NCI-H446 treated with DMSO at 0.1 percent for 48 hours (cell line): ENCODE results near the gene CFAP99.
"Not testable (repeated sequence)": the region's sequence is repeated elsewhere in the genome, so short reads cannot be mapped to it uniquely, and the experiment has no call there.

Experiments used
- DNase-seq: peaks from one replicate; lab custom pipeline; 2025; lab: John Stamatoyannopoulos, UW

CFAP99 gene

DNA sequence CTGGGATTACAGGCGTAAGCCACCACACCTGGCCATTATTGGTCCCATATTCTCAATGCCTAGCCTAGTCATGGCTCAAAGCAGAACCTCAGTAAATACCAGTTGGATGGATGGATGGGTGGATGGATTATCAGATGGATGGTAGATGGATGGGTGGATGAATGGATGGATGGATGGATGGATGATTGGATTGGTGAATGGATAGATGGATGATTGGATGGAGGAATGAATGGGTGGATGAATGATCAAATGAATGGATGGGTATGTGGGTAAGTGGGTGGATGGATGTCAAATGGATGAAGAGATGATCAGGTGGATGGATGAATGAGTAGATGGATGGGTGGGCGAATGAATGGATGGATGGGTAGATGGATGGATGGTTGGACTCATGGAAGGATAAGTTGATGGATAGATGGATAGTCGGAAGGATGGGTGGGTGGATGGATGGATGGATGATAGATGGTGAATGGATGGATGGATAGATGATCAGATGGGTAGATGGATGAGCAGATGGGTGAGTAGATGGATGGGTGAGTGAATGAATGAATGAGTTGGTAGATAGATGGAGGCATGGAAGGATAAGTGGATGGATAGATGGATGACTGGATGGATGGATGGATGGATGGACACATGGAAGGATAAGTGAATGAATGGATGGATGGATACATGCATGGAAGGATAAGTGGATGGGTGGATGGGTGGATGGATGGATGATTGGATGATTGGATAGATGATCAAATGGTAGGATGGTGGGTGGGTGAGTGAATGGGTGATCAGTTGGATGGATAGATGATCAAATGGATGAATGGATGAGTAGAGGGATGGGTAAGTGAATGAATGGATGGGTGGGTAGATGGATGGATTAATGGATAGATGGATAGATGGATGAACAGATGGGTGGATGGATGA lies 28.2 kb downstream of the CFAP99 start:
- DNase-seq, result no peak

- no peak for DNase-seq
Measured at GRCh38 chr4:2448589-2448988, 29.8 kb downstream of the CFAP99 start.

DNA sequence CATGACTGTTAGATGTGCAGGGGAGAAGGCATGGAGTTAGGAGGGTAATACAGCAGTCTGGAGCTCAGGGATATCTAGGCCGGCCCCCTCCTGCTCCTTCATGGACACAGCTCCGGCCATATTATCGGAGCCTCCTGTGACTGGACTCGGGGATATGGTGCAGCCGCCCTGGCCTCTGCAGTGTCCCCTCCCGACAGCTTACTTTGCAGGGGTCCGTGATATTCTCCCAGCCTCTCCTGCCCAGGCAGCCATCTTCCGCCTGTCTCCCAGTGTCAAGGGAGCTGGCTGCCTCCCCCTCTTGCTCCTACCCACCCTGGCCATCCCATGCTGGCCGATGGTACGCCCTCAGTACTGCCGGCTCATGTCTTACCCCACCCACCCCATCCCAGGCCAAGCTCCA lies 30.3 kb downstream of the CFAP99 start:
- no peak for DNase-seq

DNA sequence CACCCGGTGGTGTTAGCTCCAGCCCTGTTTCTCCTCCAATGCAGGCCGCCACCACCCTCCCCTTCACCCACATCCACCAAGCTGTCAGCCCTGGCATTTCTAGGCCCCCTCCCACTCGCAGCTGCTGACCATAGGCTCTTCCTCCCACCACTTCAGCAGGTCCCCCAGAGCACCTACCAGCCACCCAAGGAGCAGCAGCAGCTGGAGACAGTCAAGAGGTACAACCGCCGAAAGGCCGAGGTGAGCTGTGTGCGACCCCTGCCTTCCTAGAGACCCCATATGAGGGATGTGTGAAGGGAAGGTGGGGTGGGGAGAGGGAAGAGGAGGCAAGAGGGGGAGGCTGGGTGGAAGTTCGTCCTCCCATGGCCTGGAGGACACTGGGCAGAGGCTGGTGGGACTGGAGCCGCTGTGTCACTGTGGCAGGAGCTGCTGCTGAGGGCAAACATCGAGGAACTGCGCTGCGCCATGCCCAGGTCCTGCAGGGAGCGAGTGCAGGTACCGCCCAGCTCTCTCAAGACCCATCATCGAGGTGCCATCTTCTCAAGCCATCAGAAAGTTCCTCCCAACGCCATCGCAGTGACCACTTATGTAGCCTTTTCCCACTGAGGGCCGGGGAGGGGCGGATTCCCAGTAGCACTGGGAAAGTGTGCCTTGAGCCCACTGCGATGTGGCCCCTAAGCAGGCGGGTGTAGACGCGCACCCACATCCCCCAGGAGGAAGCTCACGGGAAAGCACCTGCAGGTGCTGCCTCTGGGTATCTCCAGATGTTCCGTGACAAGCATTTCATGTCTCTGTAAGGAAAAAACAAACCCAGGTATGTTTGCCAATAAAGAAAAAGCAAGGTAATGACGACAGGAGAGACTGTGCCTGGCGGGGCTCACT lies 31.0 kb downstream of the CFAP99 start:
- DNase-seq, result no peak

DNA sequence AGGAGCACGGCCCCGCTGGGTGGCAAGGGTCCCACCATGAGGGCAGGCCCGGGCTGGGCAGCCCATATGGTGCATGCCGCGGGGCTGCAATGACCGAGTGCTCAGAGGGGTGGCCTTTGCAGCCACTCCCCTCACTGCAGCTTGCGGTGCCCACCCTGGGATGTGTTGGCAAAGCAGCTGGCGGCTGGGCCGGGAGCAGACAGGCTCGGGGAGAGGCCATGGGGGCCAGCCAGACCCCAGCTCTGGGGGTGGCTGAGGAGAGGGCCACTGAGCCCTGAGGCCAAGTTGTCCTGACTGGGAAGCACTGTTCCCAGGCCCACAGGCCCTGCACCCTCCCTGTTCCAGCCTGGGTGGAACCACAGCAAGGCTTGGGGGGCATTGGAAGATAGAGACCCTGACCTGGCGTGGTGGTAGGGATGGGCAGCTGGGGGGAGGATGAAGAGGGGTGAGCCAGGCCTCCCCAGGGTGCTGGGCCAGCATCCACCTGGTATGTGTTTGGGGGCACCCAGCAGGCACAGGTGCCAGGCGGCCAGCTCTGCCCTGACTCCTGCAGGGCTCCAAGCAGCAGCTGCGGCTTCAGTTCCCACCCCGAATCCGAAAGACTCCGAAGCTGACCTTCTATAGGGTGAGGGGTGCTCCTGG lies 31.8 kb downstream of the CFAP99 start:
- DNase-seq, result no peak

GRCh38 chr4:2451036-2451520 lies 32.3 kb downstream of the CFAP99 start:
- no peak for DNase-seq

DNA sequence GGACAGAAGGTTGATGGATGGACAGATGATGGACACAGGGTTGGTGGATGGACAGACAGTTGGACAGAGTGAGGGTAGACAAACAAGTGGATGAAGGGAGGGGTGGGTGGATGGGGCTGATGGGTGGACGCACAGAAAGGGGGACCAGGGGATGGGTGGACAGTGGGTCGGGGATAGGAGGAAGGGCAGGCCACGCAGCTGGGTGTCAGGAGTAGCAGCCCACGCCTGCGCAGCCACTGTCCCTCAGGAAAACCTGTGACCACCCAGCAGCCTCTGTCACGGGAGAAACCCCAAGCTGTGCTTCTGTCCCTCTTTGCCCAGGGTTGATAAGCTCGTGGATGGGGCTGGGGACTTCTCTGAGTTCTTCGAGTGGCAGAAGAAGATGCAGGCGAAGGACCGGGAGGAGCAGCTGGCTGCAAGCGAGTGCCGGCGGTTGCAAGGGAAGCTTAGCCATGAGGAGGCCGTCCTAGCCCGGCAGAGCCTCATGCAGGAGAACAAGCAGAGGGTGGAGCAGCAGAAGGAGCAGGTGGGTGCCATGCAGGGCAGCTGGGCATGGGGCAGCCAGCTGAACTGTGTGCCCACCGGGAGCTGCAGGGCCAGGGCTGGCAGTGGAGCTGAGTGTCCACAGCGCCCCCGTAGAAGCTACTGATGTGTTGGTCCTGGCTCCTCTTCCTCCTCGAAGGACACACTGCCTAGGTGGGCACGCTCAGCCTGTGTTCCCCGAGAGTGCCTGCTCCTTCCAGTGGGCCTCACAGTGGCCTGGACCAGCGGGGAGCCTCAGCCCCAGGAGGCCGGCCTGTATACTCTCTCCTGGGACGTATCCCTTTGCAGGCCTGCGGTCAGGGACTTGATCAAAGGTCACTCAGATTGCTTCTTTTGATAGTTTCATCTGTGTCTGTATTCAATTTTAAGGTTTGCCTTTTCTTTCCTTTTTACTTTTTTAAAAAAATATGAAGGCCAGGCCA lies 33.3 kb downstream of the CFAP99 start:
- no peak for DNase-seq

DNA sequence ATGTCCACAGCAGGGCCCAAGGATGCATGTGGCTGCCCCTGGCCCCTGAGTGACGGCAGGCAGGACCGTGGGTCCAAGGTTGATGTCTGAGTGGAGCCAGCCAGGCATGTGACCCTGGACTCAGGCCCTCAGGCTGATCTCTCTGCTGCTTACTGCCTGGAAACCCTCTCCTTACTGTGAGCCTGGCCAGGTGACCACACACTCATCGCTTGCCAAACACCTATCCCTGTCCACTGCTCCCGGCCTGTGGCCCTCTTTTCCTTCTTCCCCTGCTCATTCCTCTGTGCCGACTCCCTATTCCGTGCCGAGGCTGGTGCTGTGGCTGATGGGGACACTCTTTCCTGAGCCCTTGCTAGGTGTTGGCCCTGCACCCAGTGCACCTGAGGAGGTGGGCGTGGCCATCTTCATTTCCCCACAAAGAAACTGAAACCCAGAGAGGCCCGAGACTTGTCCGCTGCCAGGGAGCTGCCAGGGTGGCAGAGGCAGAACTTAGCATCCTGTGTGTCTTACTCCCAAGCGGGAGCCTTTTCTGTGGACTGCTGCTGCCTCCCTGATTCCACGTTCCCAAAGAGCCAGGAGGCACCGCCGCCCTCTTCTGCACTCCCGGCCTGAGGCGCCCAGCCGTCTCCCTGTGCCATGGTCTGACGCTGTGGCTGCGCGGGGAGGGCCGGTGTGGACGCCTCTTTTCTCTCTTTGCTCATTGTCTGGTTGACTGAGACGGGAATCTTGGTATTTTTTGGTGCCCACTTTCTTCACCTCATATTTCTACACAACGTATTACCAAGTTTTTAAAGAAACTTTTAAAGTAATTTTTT lies 38.9 kb downstream of the CFAP99 start:
- DNase-seq, result no peak

DNA sequence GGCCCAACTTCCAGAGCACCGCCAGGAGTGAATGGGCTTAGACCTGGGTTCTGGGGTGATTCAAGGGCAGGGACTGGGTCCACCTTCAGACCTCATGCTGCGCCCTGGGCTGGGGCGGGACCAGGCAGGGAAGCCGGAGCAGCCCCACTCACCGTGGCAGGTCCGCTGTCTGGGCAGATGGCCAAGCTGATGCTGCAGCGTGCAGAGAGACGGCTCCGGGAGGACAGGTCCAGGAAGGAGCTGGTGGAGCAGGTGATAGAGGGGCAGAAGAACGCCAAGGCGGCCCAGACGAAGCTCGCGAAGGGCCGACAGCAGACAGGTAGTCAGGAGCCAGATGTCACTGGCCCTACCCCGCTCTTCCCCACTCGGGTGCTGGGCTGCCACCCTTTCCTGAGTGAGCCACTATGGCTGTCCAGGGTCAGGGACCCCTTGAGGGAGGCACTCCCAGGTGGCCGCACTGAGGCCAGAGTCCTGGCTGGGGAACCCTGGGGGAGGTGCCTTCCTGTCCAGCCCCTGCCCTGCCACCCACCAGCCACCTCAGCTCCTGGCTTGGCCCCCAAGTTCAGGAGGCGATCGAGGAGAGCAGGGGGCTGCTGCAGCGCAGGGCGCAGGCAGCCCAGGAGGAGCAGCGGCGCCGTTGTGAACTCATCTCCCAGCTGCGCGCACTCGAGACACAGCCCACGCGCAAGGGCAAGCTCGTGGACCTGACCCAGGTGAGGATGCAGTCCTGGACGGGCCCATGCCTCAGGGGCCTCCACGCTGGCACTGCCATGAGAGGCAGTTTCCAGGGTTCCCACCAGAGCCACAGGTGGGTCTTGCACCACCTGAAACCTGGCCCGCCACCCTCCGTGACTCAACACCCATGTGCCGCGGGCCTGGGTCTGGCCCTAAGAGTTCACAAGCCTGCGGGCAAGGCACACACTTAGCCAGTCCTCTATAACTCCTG lies 40.1 kb downstream of the CFAP99 start:
- no peak for DNase-seq

GRCh38 chr4:2459589-2460349 lies 41.0 kb downstream of the CFAP99 start:
- DNase-seq, result no peak

GRCh38 chr4:2461246-2461960 lies 42.6 kb downstream of the CFAP99 start:
- DNase-seq, result no peak

GRCh38 chr4:2462218-2462991 lies 43.6 kb downstream of the CFAP99 start:
- no peak for DNase-seq

DNA sequence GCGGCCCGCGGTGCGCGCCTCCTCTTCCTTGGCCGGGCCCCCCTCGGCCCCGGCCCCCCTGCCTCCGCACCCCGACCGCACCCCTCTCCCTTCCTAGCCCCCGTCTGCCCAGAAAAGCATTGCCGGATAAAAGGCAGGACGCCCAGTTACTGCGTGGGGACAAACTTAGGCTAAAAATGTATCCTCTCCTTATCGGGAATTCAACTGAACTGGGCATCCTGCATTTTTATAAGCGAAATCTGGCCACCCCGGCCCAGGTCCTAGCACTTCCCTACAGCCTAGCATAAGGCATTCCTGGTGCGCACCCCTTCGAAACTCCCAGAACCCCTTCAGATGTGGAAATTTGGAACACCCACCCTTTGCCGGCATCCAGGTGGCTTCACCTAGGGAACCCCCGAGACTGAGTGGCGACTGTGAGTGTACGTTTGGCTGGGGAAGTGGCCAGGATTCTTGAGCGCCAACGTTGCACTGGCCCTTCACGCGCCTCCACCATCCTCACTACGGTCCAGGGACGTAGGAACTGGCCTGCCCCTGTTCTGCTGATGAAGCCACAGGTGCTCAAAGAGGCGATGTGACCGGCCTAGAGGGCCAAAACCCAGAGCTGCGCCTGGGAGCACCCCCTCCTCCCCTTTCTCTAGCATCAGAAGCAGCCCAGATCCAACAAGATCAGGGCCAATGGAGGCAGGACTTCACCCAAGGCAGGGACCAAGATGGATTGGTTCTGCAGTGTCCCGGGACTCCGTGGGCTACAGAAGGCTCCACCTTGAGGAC lies 44.4 kb downstream of the CFAP99 start:
- no peak for DNase-seq

DNA sequence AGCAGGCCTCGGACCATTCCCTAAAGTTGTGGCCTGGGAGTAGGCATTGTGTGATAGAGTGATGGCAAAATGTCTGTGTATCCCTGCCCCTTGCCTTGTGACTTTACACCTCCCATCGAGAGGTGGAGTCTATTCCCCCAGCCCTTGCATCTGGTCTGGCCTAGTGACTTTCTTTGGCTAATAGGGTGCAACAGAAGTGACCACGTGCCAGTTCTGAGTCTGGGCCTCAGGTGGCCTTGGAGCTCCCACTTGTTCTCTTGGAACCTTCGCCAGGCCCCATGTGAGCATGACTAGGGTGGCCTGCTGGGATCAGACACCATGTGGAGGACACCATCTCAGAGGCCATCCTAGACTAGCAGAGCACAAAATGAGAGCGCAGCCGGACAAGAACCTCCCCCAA lies 46.3 kb downstream of the CFAP99 start:
- no peak for DNase-seq

- DNase-seq, result not testable (repeated sequence)
Measured at GRCh38 chr4:2465544-2465943, 46.8 kb downstream of the CFAP99 start.
